ENCODE data around the gene THOP1. TPM values are rescaled to one million over a fixed set of nuclear protein-coding genes. Genes with fewer than 3 reads are reported as not detected.

Gene THOP1
- total and polyA plus RNA-seq, 4 donors = 23.8 to 71.9 (median 64.6) TPM

DNA sequence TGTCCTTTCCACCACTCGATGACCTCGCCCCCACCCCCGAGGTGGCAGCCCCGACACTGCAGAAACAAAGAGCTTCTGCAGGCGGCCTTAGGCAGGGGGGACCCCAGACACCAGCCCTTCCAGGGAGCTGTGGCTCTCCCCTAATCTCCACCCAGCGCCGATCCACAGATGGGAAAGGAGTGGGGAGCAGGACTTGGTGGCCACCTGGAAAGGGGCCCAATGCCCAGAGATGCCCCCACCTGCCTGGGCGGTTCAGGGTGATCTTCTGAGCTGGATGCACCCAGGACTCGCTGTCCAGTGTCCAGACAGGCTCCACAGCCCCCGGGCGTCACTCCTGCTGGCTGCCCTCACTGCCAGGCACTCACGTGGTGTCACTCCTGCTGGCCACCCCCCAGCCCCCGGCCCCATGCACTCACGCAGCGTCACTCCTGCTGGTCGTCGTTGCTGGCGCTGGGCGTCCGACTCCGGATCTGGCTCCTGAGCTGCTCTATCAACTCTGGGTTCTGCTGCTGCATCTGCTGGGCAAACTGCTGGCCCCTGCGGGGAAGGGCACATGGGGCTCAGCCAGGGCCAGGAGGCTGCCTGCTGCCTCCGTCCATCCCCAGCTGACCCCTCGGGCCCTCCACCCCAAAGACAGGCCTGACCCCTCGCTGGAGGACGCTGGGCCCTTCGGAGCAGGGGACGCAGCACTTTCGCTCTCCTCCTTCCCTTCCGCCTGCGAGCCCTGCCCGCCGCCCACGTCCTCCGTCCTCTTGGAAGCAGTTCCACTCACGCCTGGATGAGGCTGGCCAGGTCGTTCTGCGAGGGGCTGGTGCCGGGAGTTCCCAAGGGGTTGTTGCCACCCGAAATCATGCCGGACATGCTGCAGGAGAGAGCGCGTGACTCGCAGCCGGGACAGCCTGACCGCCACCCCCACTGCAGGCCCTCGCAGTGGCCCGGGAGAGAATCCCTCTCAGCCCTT lies 28.1 kb upstream of the THOP1 start:
- H3K9ac ChIP-seq (ENCODE audit: insufficient read depth in 1 of 2, low read length in 2 of 2) = no peak overlapping the region
- H3K9me3 ChIP-seq (ENCODE audit: control insufficient read depth in 4 of 4, insufficient read depth in 3 of 4, low read length in 3 of 4) = peaks cover 0 to 5% (median 0%) of the 10 kb centered on the region in 4 donors
- DNase-seq = no peak
- 96 to 97% methylated on average over 48 of the region's 48 CpGs for whole genome bisulfite sequencing, 2 donors
- H3K27ac ChIP-seq (ENCODE audit: low read depth in 1 of 2, low read length in 1 of 2) = no peak overlapping the region
- TF ChIP-seq, protein P1, sequence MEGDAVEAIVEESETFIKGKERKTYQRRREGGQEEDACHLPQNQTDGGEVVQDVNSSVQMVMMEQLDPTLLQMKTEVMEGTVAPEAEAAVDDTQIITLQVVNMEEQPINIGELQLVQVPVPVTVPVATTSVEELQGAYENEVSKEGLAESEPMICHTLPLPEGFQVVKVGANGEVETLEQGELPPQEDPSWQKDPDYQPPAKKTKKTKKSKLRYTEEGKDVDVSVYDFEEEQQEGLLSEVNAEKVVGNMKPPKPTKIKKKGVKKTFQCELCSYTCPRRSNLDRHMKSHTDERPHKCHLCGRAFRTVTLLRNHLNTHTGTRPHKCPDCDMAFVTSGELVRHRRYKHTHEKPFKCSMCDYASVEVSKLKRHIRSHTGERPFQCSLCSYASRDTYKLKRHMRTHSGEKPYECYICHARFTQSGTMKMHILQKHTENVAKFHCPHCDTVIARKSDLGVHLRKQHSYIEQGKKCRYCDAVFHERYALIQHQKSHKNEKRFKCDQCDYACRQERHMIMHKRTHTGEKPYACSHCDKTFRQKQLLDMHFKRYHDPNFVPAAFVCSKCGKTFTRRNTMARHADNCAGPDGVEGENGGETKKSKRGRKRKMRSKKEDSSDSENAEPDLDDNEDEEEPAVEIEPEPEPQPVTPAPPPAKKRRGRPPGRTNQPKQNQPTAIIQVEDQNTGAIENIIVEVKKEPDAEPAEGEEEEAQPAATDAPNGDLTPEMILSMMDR (IDR thresholded peaks at IDR 0.05; ENCODE audit: control extremely low read depth, extremely low read depth) = no peak
- peaks cover 8 to 60% (median 11%) of the 10 kb centered on the region in 4 donors for H3K36me3 ChIP-seq (ENCODE audit: control insufficient read depth in 4 of 4, insufficient read depth in 4 of 4, low read length in 4 of 4)
- no peaks in the 10 kb centered on the region for H3K27me3 ChIP-seq (ENCODE audit: control insufficient read depth in 3 of 3, insufficient read depth in 3 of 3, low read length in 2 of 3)
- no peaks in the 10 kb centered on the region for H3K4me1 ChIP-seq (ENCODE audit: control insufficient read depth in 5 of 5, insufficient read depth in 5 of 5, low read length in 5 of 5)
- ATAC-seq (ENCODE audit: insufficient read depth, low FRiP score) = no peak
- H3K4me3 ChIP-seq = no peak overlapping the region

DNA sequence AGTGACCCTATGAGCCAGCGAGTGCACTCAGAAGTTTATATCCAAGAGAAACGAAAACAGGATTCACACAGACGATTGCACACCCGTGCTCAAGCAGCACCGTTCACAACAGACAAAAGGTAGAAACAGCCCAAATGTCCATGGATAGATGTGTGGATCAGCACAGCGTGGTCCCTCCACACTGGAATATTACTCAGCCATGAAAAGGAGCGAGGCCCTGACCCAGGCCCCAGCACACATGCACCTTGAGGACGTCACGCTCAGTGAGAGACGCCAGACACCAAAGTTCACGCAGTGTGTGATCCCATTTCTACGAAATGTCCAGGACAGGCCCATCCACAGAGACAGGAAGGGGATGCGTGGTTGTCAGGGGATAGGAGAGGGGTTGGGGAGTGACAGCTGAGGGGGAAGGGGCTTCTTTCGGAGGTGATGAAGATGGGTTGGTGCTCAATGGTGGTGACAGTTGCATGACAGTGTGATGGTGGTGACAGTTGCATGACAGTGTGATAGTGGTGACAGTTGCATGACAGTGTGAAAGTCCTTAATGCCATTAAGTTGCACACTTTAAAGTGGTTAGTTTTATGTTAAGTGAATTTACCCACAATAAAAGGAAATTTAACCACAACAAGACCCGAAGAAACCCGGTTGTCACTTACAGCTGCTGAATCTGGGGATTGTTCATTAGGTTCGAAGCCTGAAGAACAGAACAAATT lies 26.5 kb upstream of the THOP1 start:
- TF ChIP-seq, protein P1 (IDR thresholded peaks at IDR 0.05; ENCODE audit: control extremely low read depth, extremely low read depth) = no peak
- H3K9ac ChIP-seq (ENCODE audit: insufficient read depth in 1 of 2, low read length in 2 of 2) = no peak overlapping the region
- peaks cover 7 to 74% (median 13%) of the 10 kb centered on the region in 4 donors for H3K36me3 ChIP-seq (ENCODE audit: control insufficient read depth in 4 of 4, insufficient read depth in 4 of 4, low read length in 4 of 4)
- H3K4me3 ChIP-seq = no peak overlapping the region
- ATAC-seq (ENCODE audit: insufficient read depth, low FRiP score) = no peak
- 93 to 96% methylated on average over 17 of the region's 17 CpGs for WGBS, 2 donors
- no peaks in the 10 kb centered on the region for H3K27me3 ChIP-seq (ENCODE audit: control insufficient read depth in 3 of 3, insufficient read depth in 3 of 3, low read length in 2 of 3)
- no peaks in the 10 kb centered on the region for H3K4me1 ChIP-seq (ENCODE audit: control insufficient read depth in 5 of 5, insufficient read depth in 5 of 5, low read length in 5 of 5)
- DNase-seq = no peak
- no peak overlapping the region for H3K27ac ChIP-seq (ENCODE audit: low read depth in 1 of 2, low read length in 1 of 2)
- H3K9me3 ChIP-seq (ENCODE audit: control insufficient read depth in 4 of 4, insufficient read depth in 3 of 4, low read length in 3 of 4) = peaks cover 0 to 5% (median 0%) of the 10 kb centered on the region in 4 donors

DNA sequence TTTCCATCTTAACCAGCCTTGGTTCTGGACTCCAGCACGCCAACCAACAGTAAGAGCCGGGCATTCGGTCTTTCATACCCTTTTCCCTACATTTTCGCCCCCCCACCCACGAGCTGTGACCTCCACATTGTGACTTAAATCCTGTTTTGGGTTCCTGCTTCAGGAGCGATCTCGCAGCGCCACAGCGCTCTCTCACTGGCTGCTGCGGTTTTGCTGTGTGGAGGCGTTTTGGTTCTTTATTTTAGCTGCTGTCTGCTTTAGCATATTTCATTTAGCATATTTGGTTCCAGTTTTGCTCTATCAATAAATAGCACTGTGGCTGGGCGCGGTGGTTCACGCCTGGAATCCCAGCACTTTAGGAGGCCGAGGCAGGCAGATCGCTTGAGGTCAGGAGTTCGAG lies 25.9 kb upstream of the THOP1 start:
- Histone ChIP-seq H3K4me1 (ENCODE audit: control insufficient read depth in 5 of 5, insufficient read depth in 5 of 5, low read length in 5 of 5) (no peaks in the 10 kb centered on the region), H3K27ac (ENCODE audit: low read depth in 1 of 2, low read length in 1 of 2) (no peak overlapping the region), H3K27me3 (ENCODE audit: control insufficient read depth in 3 of 3, insufficient read depth in 3 of 3, low read length in 2 of 3) (no peaks in the 10 kb centered on the region), H3K9ac (ENCODE audit: insufficient read depth in 1 of 2, low read length in 2 of 2) (no peak overlapping the region), H3K36me3 (ENCODE audit: control insufficient read depth in 4 of 4, insufficient read depth in 4 of 4, low read length in 4 of 4) (peaks cover 6 to 72% (median 13%) of the 10 kb centered on the region in 4 donors), H3K9me3 (ENCODE audit: control insufficient read depth in 4 of 4, insufficient read depth in 3 of 4, low read length in 3 of 4) (peaks cover 0 to 5% (median 0%) of the 10 kb centered on the region in 4 donors), H3K4me3 (no peak overlapping the region)
- ATAC-seq (ENCODE audit: insufficient read depth, low FRiP score) = no peak
- WGBS, 2 donors = 91 to 96% methylated on average over 17 of the region's 17 CpGs
- TF ChIP-seq, protein P1 (IDR thresholded peaks at IDR 0.05; ENCODE audit: control extremely low read depth, extremely low read depth) = no peak
- no peak for DNase-seq

Data from lung (tissue), 12 donors.